Sigmoid colon (tissue), 4 donors: ENCODE measurements around the gene PRSS23.

Source experiments
- EP300 ChIP-seq, 4 donors: sonication (generic); formaldehyde crosslinking; IDR thresholded peaks; one replicate each; pipeline ENCODE4 v1.6.1; 2017; ENCODE audit warnings: antibody characterized with exemption in 4 of 4
- POLR2A ChIP-seq, 2 donors: fragments of 450-650 bp; IDR thresholded peaks; one replicate each; pipeline ENCODE4 v1.6.1; 2016; ENCODE audit warnings: antibody characterized with exemption in 2 of 2, mild to moderate bottlenecking in 2 of 2, moderate library complexity in 2 of 2
- POLR2AphosphoS5 ChIP-seq, 4 donors: sonication (generic); formaldehyde crosslinking; IDR thresholded peaks; one replicate each; pipeline ENCODE4 v1.6.1; 2017; ENCODE audit warnings: antibody characterized with exemption in 4 of 4
- TF ChIP-seq, protein P1 (sequence below), 4 experiments: fragments of 450-650 bp in 3 of 4; fragments of 200-600 bp in 1 of 4; IDR thresholded peaks; one replicate each; pipeline ENCODE4 v1.5.1; 2016 to 2019; ENCODE audit warnings: antibody characterized with exemption in 4 of 4, mild to moderate bottlenecking in 3 of 4, moderate library complexity in 2 of 4

DNA sequence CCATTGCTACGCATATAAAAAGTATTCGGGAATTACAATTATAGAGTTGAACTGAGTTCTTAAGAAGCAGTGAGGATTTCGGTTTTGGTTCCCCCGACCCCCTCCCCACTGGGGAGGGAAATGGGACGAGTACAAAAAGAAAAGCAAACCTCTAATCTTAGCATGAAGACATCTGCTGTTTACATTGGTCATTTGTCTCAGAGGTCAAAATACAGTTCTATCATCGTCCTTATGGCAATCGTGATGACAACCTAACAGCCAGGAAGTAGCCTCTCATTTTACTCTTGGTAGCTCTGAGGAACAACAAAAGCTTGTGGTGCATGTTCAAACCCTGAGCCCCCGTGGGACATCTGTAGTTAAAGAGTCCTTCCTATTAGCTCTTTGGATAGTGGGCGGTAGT lies 3.2 kb upstream of the PRSS23 start:
- TF ChIP-seq, protein P1, sequence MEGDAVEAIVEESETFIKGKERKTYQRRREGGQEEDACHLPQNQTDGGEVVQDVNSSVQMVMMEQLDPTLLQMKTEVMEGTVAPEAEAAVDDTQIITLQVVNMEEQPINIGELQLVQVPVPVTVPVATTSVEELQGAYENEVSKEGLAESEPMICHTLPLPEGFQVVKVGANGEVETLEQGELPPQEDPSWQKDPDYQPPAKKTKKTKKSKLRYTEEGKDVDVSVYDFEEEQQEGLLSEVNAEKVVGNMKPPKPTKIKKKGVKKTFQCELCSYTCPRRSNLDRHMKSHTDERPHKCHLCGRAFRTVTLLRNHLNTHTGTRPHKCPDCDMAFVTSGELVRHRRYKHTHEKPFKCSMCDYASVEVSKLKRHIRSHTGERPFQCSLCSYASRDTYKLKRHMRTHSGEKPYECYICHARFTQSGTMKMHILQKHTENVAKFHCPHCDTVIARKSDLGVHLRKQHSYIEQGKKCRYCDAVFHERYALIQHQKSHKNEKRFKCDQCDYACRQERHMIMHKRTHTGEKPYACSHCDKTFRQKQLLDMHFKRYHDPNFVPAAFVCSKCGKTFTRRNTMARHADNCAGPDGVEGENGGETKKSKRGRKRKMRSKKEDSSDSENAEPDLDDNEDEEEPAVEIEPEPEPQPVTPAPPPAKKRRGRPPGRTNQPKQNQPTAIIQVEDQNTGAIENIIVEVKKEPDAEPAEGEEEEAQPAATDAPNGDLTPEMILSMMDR (IDR thresholded peaks at IDR 0.05): no peak
- TF ChIP-seq POLR2A (IDR thresholded peaks at IDR 0.05) (no peak), POLR2AphosphoS5 (IDR thresholded peaks at IDR 0.05) (no peak), EP300 (IDR thresholded peaks at IDR 0.05) (no peak)
